GM18511 (cell line): Measurements from ENCODE around the gene BMP10.

ENCODE experiments used
- ATAC-seq: cut with Tn5 transposase; IDR thresholded peaks from one replicate; pipeline ENCODE4 v1.9.1; 2021; ENCODE audit warnings: mild to moderate bottlenecking, moderate library complexity; ENCODE audit not compliant: unreplicated experiment

The BMP10 gene

GRCh38 chr2:68822207-68822872, 48.9 kb downstream of the BMP10 start:
- ATAC-seq = no peak

- ATAC-seq = no peak
Measured at GRCh38 chr2:68819556-68819955, 51.6 kb downstream of the BMP10 start.

DNA sequence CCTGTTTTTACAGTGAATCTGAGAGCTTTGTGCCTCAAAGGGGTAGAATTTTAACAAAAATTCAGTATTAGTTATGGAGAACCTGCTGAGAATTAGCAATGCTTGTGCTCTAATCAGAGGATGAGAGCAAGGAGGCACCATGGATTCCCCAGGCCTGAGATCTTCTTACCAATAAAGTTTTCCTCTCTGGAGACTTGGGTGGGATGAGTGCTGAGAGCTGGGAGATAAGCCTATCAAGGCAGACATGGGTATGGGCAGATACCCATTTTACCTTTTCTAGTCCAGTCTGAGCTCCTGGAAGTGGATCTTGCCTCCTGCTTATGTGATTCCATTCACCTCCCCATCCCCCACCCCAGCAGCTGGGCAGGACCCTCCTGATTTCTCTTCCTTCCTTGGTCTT, 53.9 kb downstream of the BMP10 start:
- no peak for ATAC-seq
